ENCODE measurements around the gene UBAP2L. TPM values are rescaled to one million over a fixed set of nuclear protein-coding genes. Genes with fewer than 3 reads are reported as not detected.
A peak's percentile ranks its signal among the peaks of the same experiment; 100 is the strongest.

Gene UBAP2L
- total and polyA plus RNA-seq, 11 donors = 57.4 to 142 (median 97.6) TPM

- H3K27me3 ChIP-seq = no peaks in the 10 kb centered on the region
- H3K27ac ChIP-seq = peak overlapping the region in 3 of 12 donors; percentile 99 to 100 (median 99)
- TF ChIP-seq CTCF (IDR thresholded peaks at IDR 0.05) (no peak), POLR2A (IDR thresholded peaks at IDR 0.05) (no peak)
- no peak for DNase-seq
- H3K4me3 ChIP-seq = peak overlapping the region in 8 of 12 donors; percentile 75 to 94 (median 82)
- H3K36me3 ChIP-seq = peaks cover 0 to 55% (median 47%) of the 10 kb centered on the region in 9 donors
- intact Hi-C loops (cut with DNase I) = loop anchor here in 1 of 10 donors (10.0 kb wide), 1 partner anchor 336 kb away; the partner anchor contains the start of gene UBE2Q1
- 33 to 56% (median 44%) methylated on average over 3 of the region's 3 CpGs for WGBS, 4 donors
- H3K9me3 ChIP-seq = no peaks in the 10 kb centered on the region
- H3K4me1 ChIP-seq = peaks cover 4 to 47% (median 41%) of the 10 kb centered on the region in 12 donors
- ATAC-seq = no peak
Observed at GRCh38 chr1:154218545-154218944, 2.2 kb upstream of the UBAP2L start.

- DNase-seq (no peak), ATAC-seq (no peak)
- WGBS, 4 donors = 10 to 19% (median 16%) methylated on average over 5 of the region's 5 CpGs
- no peaks in the 10 kb centered on the region for H3K27me3 ChIP-seq
- H3K4me1 ChIP-seq = peaks cover 4 to 57% (median 49%) of the 10 kb centered on the region in 12 donors
- H3K36me3 ChIP-seq = peaks cover 0 to 45% (median 37%) of the 10 kb centered on the region in 9 donors
- intact Hi-C loops (cut with DNase I) = loop anchor here in 1 of 10 donors (10.0 kb wide), 1 partner anchor 335 kb away; the partner anchor contains the start of gene UBE2Q1
- peak overlapping the region; percentile 90 to 100 (median 98) for H3K27ac ChIP-seq
- no peaks in the 10 kb centered on the region for H3K9me3 ChIP-seq
- H3K4me3 ChIP-seq = peak overlapping the region; percentile 60 to 97 (median 82)
- no peak for TF ChIP-seq POLR2A (IDR thresholded peaks at IDR 0.05)
- no peak for TF ChIP-seq CTCF (IDR thresholded peaks at IDR 0.05)
Observed at GRCh38 chr1:154219541-154219940, 1.2 kb upstream of the UBAP2L start.

- no peak for DNase-seq
- no peak for TF ChIP-seq POLR2A (IDR thresholded peaks at IDR 0.05)
- TF ChIP-seq CTCF (IDR thresholded peaks at IDR 0.05) = no peak
- H3K36me3 ChIP-seq = peaks cover 0 to 48% (median 38%) of the 10 kb centered on the region in 9 donors
- intact Hi-C loops (cut with DNase I) = loop anchor here in 2 of 10 donors (2.0 kb wide), 3 partner anchors 38 to 230 kb away; partner anchors contain the start of genes HAX1 (in 1 of the 2) and RPS27 (in 1 of the 2)
- peak overlapping the region; percentile 43 to 97 (median 82) for H3K4me3 ChIP-seq
- ATAC-seq = no peak
- H3K27me3 ChIP-seq = no peaks in the 10 kb centered on the region
- WGBS, 4 donors = 0 to 2% (median 1%) methylated on average over 18 to 33 of the region's 33 CpGs
- peaks cover 7 to 62% (median 51%) of the 10 kb centered on the region in 12 donors for H3K4me1 ChIP-seq
- no peaks in the 10 kb centered on the region for H3K9me3 ChIP-seq
- peak overlapping the region; percentile 92 to 100 (median 98) for H3K27ac ChIP-seq
Observed at GRCh38 chr1:154220970-154221277, 169 bp downstream of the UBAP2L start.

GRCh38 chr1:154221278-154222001, 685 bp downstream of the UBAP2L start:
- Histone ChIP-seq H3K4me3 (peak overlapping the region; percentile 43 to 97 (median 82)), H3K36me3 (peaks cover 0 to 49% (median 41%) of the 10 kb centered on the region in 9 donors), H3K27ac (peak overlapping the region; percentile 92 to 100 (median 98)), H3K9me3 (no peaks in the 10 kb centered on the region), H3K4me1 (peaks cover 7 to 64% (median 51%) of the 10 kb centered on the region in 12 donors), H3K27me3 (no peaks in the 10 kb centered on the region)
- intact Hi-C loops (cut with DNase I) = loop anchor here in 2 of 10 donors (2.0 kb wide), 3 partner anchors 39 to 231 kb away; partner anchors contain the start of genes HAX1 (in 1 of the 2) and RPS27 (in 1 of the 2)
- no peak for TF ChIP-seq POLR2A (IDR thresholded peaks at IDR 0.05)
- no peak for TF ChIP-seq CTCF (IDR thresholded peaks at IDR 0.05)
- WGBS, 4 donors = 0 to 1% (median 1%) methylated on average over 19 to 28 of the region's 28 CpGs
- ATAC-seq (peak in 3 of 4 donors; percentile 14 to 49 (median 40)), DNase-seq (peak; percentile 61 to 85 (median 70))

All from heart left ventricle (tissue), 16 donors.